Smooth muscle cell (in vitro differentiated cells): ENCODE data around the gene HLA-DPB1. TPM values are rescaled to one million over a fixed set of nuclear protein-coding genes. Genes with fewer than 3 reads are reported as not detected.

Experiments
- DNase-seq: peaks from one replicate; lab custom pipeline; 2025; ENCODE audit not compliant: unreplicated experiment; lab: John Stamatoyannopoulos, UW
- H2AFZ ChIP-seq: fragments of 200-600 bp; sonication (generic); 2 replicates; pipeline ENCODE4 v1.6.0; 2016; ENCODE audit warnings: antibody characterized with exemption, low read depth, mild to moderate bottlenecking
- H3F3A ChIP-seq: fragments of 200-600 bp; sonication (generic); 2 replicates; pipeline ENCODE4 v1.6.0; 2017; ENCODE audit warnings: antibody characterized with exemption, low read depth
- H3K27ac ChIP-seq: fragments of 200-600 bp; sonication (generic); 2 replicates; pipeline ENCODE4 v1.5.1; 2016; ENCODE audit warnings: low read depth, mild to moderate bottlenecking
- H3K27me3 ChIP-seq: fragments of 200-600 bp; sonication (generic); 2 replicates; pipeline ENCODE4 v1.6.1; 2016; ENCODE audit warnings: low read depth, mild to moderate bottlenecking
- H3K36me3 ChIP-seq: fragments of 200-600 bp; sonication (generic); 2 replicates; pipeline ENCODE4 v1.5.1; 2016; ENCODE audit warnings: low read depth
- H3K4me1 ChIP-seq: fragments of 200-600 bp; sonication (generic); 2 replicates; pipeline ENCODE4 v1.5.1; 2016; ENCODE audit warnings: low read depth
- H3K4me2 ChIP-seq: fragments of 200-600 bp; sonication (generic); 2 replicates; pipeline ENCODE4 v1.6.0; 2016; ENCODE audit warnings: mild to moderate bottlenecking
- H3K4me3 ChIP-seq: fragments of 200-600 bp; sonication (generic); 2 replicates; pipeline ENCODE4 v1.5.1; 2016; ENCODE audit warnings: mild to moderate bottlenecking
- H3K79me2 ChIP-seq: fragments of 200-600 bp; sonication (generic); 2 replicates; pipeline ENCODE4 v1.6.0; 2016; ENCODE audit warnings: low read depth, mild to moderate bottlenecking
- H3K9ac ChIP-seq: fragments of 200-600 bp; sonication (generic); 2 replicates; pipeline ENCODE4 v1.6.0; 2016; ENCODE audit warnings: low read depth
- H3K9me3 ChIP-seq: fragments of 200-600 bp; sonication (generic); replicated peaks from 2 replicates; pipeline ENCODE4 v1.5.1; 2016; ENCODE audit warnings: low read depth
- H4K20me1 ChIP-seq: fragments of 200-600 bp; sonication (generic); 2 replicates; pipeline ENCODE4 v1.6.0; 2016; ENCODE audit warnings: low read depth
- WGBS: methylation state at CpG from one replicate; pipeline ENCODE4 v1.1.7; 2016; ENCODE audit warnings: low lambda C conversion rate; 5-methylcytosine and 5-hydroxymethylcytosine counted together
- polyA plus RNA-seq: library from polyadenylated mRNA; unstranded; fragments of >200 nt; fragmentation: Nextera tagmentation; extraction: Ambion mirVana; gene quantifications from 2 replicates; pipeline ENCODE4 v1.2.1, GENCODE V29; 2016
- total RNA-seq: library from RNA; depleted of rRNA; stranded (reverse); fragments of >200 nt; gene quantifications from 2 replicates; pipeline ENCODE4 v1.2.3, GENCODE V29; 2014
- TF ChIP-seq, protein P1 (sequence below): fragments of 200-600 bp; sonication (generic); IDR thresholded peaks from 2 replicates; pipeline ENCODE4 v1.5.1; 2017; ENCODE audit warnings: borderline replicate concordance, mild to moderate bottlenecking, antibody characterized with exemption; ENCODE audit not compliant: insufficient read depth, poor library complexity, severe bottlenecking

Gene HLA-DPB1
- total and polyA plus RNA-seq, 2 experiments from 2014 or later: 14.8 to 19.4 TPM

DNA sequence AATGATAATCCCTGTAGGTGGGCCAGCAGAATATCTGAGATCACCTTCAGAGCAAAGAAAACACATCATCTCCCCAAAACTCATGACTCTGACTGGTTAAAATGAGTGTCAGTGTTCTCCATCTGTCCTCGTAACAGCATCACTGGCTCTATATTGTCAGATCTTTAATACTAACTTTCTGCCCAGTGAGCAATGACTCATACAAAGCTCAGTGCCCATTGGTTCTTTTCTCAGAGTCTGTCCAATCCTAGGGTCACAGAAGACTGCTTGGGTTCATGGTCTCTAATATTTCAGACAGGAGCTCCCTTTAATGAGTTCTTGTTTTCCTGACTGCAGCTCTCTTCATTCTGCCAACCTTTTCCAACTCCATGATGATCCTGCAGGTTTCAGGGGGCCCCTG lies 36.4 kb downstream of the HLA-DPB1 start:
- Histone ChIP-seq H3K79me2 (no peaks in the 10 kb centered on the region), H3F3A (no peaks in the 10 kb centered on the region), H3K4me1 (no peaks in the 10 kb centered on the region), H3K4me3 (no peak overlapping the region), H3K9me3 (no peaks in the 10 kb centered on the region), H3K9ac (no peak overlapping the region), H3K36me3 (no peaks in the 10 kb centered on the region), H4K20me1 (no peaks in the 10 kb centered on the region), H2AFZ (no peak overlapping the region), H3K4me2 (no peak overlapping the region), H3K27me3 (peaks cover 87% of the 10 kb centered on the region), H3K27ac (no peak overlapping the region)
- DNase-seq: no peak
- WGBS: 78% methylated on average over 1 of the region's 1 CpG
- TF ChIP-seq, protein P1, sequence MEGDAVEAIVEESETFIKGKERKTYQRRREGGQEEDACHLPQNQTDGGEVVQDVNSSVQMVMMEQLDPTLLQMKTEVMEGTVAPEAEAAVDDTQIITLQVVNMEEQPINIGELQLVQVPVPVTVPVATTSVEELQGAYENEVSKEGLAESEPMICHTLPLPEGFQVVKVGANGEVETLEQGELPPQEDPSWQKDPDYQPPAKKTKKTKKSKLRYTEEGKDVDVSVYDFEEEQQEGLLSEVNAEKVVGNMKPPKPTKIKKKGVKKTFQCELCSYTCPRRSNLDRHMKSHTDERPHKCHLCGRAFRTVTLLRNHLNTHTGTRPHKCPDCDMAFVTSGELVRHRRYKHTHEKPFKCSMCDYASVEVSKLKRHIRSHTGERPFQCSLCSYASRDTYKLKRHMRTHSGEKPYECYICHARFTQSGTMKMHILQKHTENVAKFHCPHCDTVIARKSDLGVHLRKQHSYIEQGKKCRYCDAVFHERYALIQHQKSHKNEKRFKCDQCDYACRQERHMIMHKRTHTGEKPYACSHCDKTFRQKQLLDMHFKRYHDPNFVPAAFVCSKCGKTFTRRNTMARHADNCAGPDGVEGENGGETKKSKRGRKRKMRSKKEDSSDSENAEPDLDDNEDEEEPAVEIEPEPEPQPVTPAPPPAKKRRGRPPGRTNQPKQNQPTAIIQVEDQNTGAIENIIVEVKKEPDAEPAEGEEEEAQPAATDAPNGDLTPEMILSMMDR: no peak

DNA sequence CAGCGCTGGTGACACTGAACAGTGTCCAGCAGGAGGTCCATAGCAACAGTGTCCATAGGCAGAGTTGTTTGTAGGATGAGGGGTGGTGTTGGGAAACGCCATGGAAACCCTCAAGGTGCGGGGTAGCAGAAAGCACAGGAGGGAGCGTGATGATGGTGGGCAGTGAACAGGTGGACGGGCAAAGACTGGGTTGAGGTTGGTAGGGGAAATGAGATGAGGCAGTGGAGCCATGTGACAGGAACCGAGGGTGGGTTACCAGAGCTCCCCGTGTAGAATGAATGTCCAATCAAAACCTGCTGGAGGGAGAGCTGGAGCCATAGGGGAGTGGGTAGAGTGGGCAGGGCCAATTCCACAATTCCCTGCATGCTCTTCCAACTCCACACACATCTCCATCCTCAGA lies 38.0 kb downstream of the HLA-DPB1 start:
- Histone ChIP-seq H3K9ac (no peak overlapping the region), H3K27me3 (peaks cover 84% of the 10 kb centered on the region), H3K4me2 (no peak overlapping the region), H3F3A (no peaks in the 10 kb centered on the region), H3K4me3 (no peak overlapping the region), H2AFZ (no peak overlapping the region), H3K4me1 (no peaks in the 10 kb centered on the region), H4K20me1 (no peaks in the 10 kb centered on the region), H3K36me3 (no peaks in the 10 kb centered on the region), H3K9me3 (no peaks in the 10 kb centered on the region), H3K79me2 (no peaks in the 10 kb centered on the region), H3K27ac (no peak overlapping the region)
- 89% methylated on average over 7 of the region's 7 CpGs for WGBS
- TF ChIP-seq, protein P1: no peak
- DNase-seq: no peak

DNA sequence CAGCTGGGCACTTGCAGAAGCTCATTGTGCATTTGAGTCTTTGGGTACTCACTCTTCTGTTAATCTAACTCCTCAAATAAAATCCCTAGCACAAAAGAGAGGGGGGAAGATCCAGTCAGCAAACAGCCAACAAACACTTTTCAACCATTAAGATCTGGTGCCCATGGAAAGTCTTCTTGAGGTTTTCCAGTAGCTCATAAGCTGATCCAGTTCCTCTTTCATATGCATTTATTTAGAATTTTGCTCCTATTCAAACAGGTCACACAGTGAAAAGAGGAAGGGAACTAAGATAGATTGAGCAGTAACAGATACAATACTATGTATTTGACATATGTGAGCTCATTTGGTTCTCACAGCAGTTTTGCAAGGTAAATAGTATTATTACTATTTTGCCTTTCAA lies 38.6 kb downstream of the HLA-DPB1 start:
- no peaks in the 10 kb centered on the region for H3F3A ChIP-seq
- H3K79me2 ChIP-seq: no peaks in the 10 kb centered on the region
- no peak for DNase-seq

DNA sequence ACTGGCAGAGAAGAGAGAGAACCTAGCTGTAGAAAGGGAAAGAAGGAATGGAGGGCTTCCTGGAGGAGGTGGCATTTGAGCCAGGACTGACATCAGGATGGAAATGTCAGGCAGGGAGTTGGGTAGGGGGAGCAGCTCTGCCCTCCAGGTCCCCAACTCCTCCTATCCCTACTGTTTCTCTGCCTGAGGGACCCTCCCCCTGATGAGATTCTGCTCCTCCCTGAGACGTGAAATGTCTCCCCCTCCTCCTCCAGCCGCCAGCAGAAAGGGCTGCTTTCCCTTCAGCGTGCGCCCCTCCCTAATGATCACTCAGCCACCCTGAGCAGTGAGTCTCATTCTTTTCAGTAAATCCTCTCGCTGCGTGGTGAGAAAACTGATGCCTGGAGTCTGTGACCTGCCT lies 40.6 kb downstream of the HLA-DPB1 start:
- Histone ChIP-seq H3K27me3 (peaks cover 57% of the 10 kb centered on the region), H3K4me1 (no peaks in the 10 kb centered on the region)

More for the DNA sequence above, 38.6 kb downstream of the HLA-DPB1 start:
- no peak overlapping the region for H3K4me3 ChIP-seq
- no peak overlapping the region for H3K4me2 ChIP-seq
- no peak overlapping the region for H3K27ac ChIP-seq
- no peak overlapping the region for H3K9ac ChIP-seq
- H4K20me1 ChIP-seq: no peaks in the 10 kb centered on the region
- peaks cover 78% of the 10 kb centered on the region for H3K27me3 ChIP-seq
- H3K4me1 ChIP-seq: no peaks in the 10 kb centered on the region
- no peak overlapping the region for H2AFZ ChIP-seq
- no peaks in the 10 kb centered on the region for H3K9me3 ChIP-seq
- no peaks in the 10 kb centered on the region for H3K36me3 ChIP-seq
- TF ChIP-seq, protein P1: no peak

More for the DNA sequence above, 40.6 kb downstream of the HLA-DPB1 start:
- Histone ChIP-seq H3F3A (no peaks in the 10 kb centered on the region), H3K9me3 (no peaks in the 10 kb centered on the region), H2AFZ (peak overlapping the region; percentile 58), H3K36me3 (no peaks in the 10 kb centered on the region), H3K27ac (no peak overlapping the region), H3K79me2 (no peaks in the 10 kb centered on the region), H4K20me1 (no peaks in the 10 kb centered on the region), H3K4me3 (peak overlapping the region; percentile 27), H3K4me2 (peak overlapping the region; percentile 67), H3K9ac (no peak overlapping the region)
- WGBS: 7% methylated on average over 6 of the region's 6 CpGs
- TF ChIP-seq, protein P1: no peak
- DNase-seq: no peak
